OCI-LY1 (cell line): ENCODE results near the gene LTBP1.

ENCODE experiments used
- H2AFZ ChIP-seq: fragments of 200-600 bp; sonication (generic), shearing (Covaris generic); 2 replicates; pipeline ENCODE4 v1.6.0; 2014; ENCODE audit warnings: antibody characterized with exemption, mild to moderate bottlenecking, low read length
- H3F3A ChIP-seq: fragments of 200-600 bp; sonication (generic), shearing (Covaris generic); 2 replicates; pipeline ENCODE4 v1.6.0; 2014; ENCODE audit warnings: mild to moderate bottlenecking, antibody characterized with exemption, low read length, moderate library complexity; ENCODE audit not compliant: insufficient read depth
- H3K27ac ChIP-seq: fragments of 200-600 bp; sonication (generic); 2 replicates; pipeline ENCODE4 v1.5.1; 2014; ENCODE audit warnings: low read length, mixed run types, mild to moderate bottlenecking, low read depth; ENCODE audit not compliant: poor library complexity, severe bottlenecking
- H3K27me3 ChIP-seq: fragments of 200-600 bp; sonication (generic); 2 replicates; pipeline ENCODE4 v1.6.0; 2014; ENCODE audit warnings: antibody characterized with exemption, mild to moderate bottlenecking, low read length, moderate library complexity; ENCODE audit not compliant: insufficient read depth
- H3K36me3 ChIP-seq: fragments of 200-600 bp; sonication (generic); 2 replicates; pipeline ENCODE4 v1.6.1; 2014; ENCODE audit warnings: mild to moderate bottlenecking, antibody characterized with exemption, low read length, moderate library complexity, mixed read lengths; ENCODE audit not compliant: insufficient read depth
- H3K4me1 ChIP-seq: fragments of 200-600 bp; sonication (generic); 2 replicates; pipeline ENCODE4 v1.5.1; 2014; ENCODE audit warnings: mild to moderate bottlenecking, low read length, moderate library complexity; ENCODE audit not compliant: insufficient read depth, severe bottlenecking
- H3K4me2 ChIP-seq: fragments of 200-600 bp; sonication (generic), shearing (Covaris generic); 2 replicates; pipeline ENCODE4 v1.6.1; 2014; ENCODE audit warnings: low read length
- H3K4me3 ChIP-seq: fragments of 200-600 bp; sonication (generic); 2 replicates; pipeline ENCODE4 v1.5.1; 2014; ENCODE audit warnings: low read length, low read depth, mild to moderate bottlenecking, mixed read lengths; ENCODE audit not compliant: poor library complexity, severe bottlenecking
- H3K79me2 ChIP-seq: fragments of 200-600 bp; shearing (Covaris generic); 2 replicates; pipeline ENCODE4 v1.6.1; 2016; ENCODE audit warnings: mixed run types, low read length, mixed read lengths; ENCODE audit not compliant: insufficient read depth
- H3K9ac ChIP-seq: fragments of 200-600 bp; sonication (generic), shearing (Covaris generic); 2 replicates; pipeline ENCODE4 v1.6.1; 2014; ENCODE audit warnings: mild to moderate bottlenecking, low read length, mixed read lengths
- H3K9me2 ChIP-seq: fragments of 200-600 bp; sonication (generic), shearing (Covaris generic); 2 replicates; pipeline ENCODE4 v1.6.1; 2014; ENCODE audit warnings: low read depth, mild to moderate bottlenecking, low read length, mixed read lengths
- H3K9me3 ChIP-seq: fragments of 200-600 bp; shearing (Covaris generic); 2 replicates; pipeline ENCODE4 v1.6.1; 2014; ENCODE audit warnings: low read length, mixed read lengths
- H4K20me1 ChIP-seq: fragments of 200-600 bp; sonication (generic), shearing (Covaris generic); 2 replicates; pipeline ENCODE4 v1.6.0; 2016; ENCODE audit warnings: mild to moderate bottlenecking, low read length; ENCODE audit not compliant: insufficient read depth
- CTCF ChIP-seq: fragments of 200-600 bp; sonication (generic), shearing (Covaris generic); IDR thresholded peaks from 2 replicates; pipeline ENCODE4 v1.5.1; 2017; ENCODE audit warnings: mild to moderate bottlenecking, antibody characterized with exemption, low read length, moderate library complexity, mixed read lengths
- EZH2 ChIP-seq: fragments of 200-600 bp; sonication (generic), shearing (Covaris generic); IDR thresholded peaks from 2 replicates; pipeline ENCODE4 v1.8.0; 2017; ENCODE audit warnings: borderline replicate concordance, mixed run types, mild to moderate bottlenecking, antibody characterized with exemption, low read length, moderate library complexity, mixed read lengths

LTBP1 gene

GRCh38 chr2:32948266-32948665, 1.5 kb downstream of the LTBP1 start:
- H3K9ac ChIP-seq: peak overlapping the region; percentile 78

GRCh38 chr2:32949260-32949659, 2.5 kb downstream of the LTBP1 start:
- Histone ChIP-seq H3K4me1 (peaks cover 66% of the 10 kb centered on the region), H3K27me3 (no peaks in the 10 kb centered on the region), H3K79me2 (peaks cover 63% of the 10 kb centered on the region), H3K27ac (peak overlapping the region; percentile 75), H3F3A (no peaks in the 10 kb centered on the region), H3K9ac (peak overlapping the region; percentile 78), H3K9me3 (no peaks in the 10 kb centered on the region), H3K9me2 (no peaks in the 10 kb centered on the region), H3K36me3 (peaks cover 55% of the 10 kb centered on the region), H2AFZ (no peak overlapping the region), H3K4me3 (peak overlapping the region; percentile 89), H4K20me1 (no peaks in the 10 kb centered on the region), H3K4me2 (peak overlapping the region; percentile 80)
- TF ChIP-seq CTCF (no peak), EZH2 (no peak)

More at GRCh38 chr2:32948266-32948665, 1.5 kb downstream of the LTBP1 start:
- Histone ChIP-seq H3F3A (no peaks in the 10 kb centered on the region), H3K4me1 (peaks cover 64% of the 10 kb centered on the region), H3K4me3 (peak overlapping the region; percentile 89), H2AFZ (no peak overlapping the region), H3K79me2 (peaks cover 53% of the 10 kb centered on the region), H3K27me3 (no peaks in the 10 kb centered on the region), H3K9me3 (no peaks in the 10 kb centered on the region), H3K36me3 (peaks cover 45% of the 10 kb centered on the region), H4K20me1 (no peaks in the 10 kb centered on the region), H3K9me2 (no peaks in the 10 kb centered on the region), H3K4me2 (peak overlapping the region; percentile 80), H3K27ac (peak overlapping the region; percentile 75)
- TF ChIP-seq CTCF (no peak), EZH2 (no peak)

- Histone ChIP-seq H4K20me1 (no peaks in the 10 kb centered on the region), H3K9me2 (no peaks in the 10 kb centered on the region), H3K27me3 (no peaks in the 10 kb centered on the region), H3K4me2 (peak overlapping the region; percentile 80), H3K79me2 (peaks cover 87% of the 10 kb centered on the region), H3K27ac (peak overlapping the region; percentile 42), H3K9ac (peak overlapping the region; percentile 19; the same call in 1 of the 2 replicates), H3F3A (no peaks in the 10 kb centered on the region), H3K36me3 (peaks cover 77% of the 10 kb centered on the region), H2AFZ (no peak overlapping the region), H3K9me3 (no peaks in the 10 kb centered on the region), H3K4me1 (peaks cover 53% of the 10 kb centered on the region), H3K4me3 (peak overlapping the region; percentile 89)
- TF ChIP-seq CTCF (no peak), EZH2 (no peak)
Measured at GRCh38 chr2:32951672-32952071, 4.9 kb downstream of the LTBP1 start.
